T-helper 1 cell treated with Interleukin-12 subunit alpha and Interleukin-12 subunit beta and Interleukin-4 antibody, amounts not matched to agents 30 μg/mL and 1 μg/mL, for 36 hours (primary cell): ENCODE results near the gene FKBP14.
"Not testable (repeated sequence)": the region's sequence is repeated elsewhere in the genome, so short reads cannot be mapped to it uniquely, and the experiment has no call there.

ENCODE experiments used
- H3K27ac Mint-ChIP-seq: one replicate; pipeline ENCODE4 v1.8.0; 2021; ENCODE audit warnings: mild to moderate bottlenecking, mixed read lengths
- H3K27me3 Mint-ChIP-seq: one replicate; pipeline ENCODE4 v1.8.0; 2021; ENCODE audit warnings: low read depth, mixed read lengths
- H3K36me3 Mint-ChIP-seq: one replicate; pipeline ENCODE4 v1.8.0; 2021; ENCODE audit warnings: low read depth, mixed read lengths
- H3K4me1 Mint-ChIP-seq: one replicate; pipeline ENCODE4 v1.8.0; 2021; ENCODE audit warnings: low read depth, mixed read lengths
- H3K4me3 Mint-ChIP-seq: one replicate; pipeline ENCODE4 v1.8.0; 2021; ENCODE audit warnings: mild to moderate bottlenecking, moderate library complexity, mixed read lengths
- H3K9me3 Mint-ChIP-seq: one replicate; pipeline ENCODE4 v1.8.0; 2021; ENCODE audit warnings: mixed read lengths

FKBP14 gene

DNA sequence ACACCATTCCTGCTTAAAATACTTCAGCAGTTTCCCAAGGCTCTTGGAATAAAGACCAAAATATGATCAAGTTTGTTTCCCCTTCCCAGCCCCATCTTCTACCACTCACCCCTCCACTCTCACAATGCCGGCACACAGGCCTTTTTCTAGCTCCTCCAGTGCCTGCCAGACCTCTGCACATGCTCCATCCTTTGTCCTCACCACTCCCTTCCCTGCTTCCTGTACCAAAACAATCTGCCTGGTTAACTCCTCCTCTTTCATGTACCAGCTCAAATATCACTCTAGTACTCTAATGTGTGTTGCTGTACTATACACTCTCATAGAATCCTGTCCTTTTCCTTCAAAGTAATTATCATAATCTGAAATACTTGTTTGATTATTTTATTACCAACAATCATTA lies 56.3 kb downstream of the FKBP14 start:
- H3K4me3 Mint-ChIP-seq = no peak overlapping the region
- no peaks in the 10 kb centered on the region for H3K4me1 Mint-ChIP-seq
- no peak overlapping the region for H3K27ac Mint-ChIP-seq
- no peaks in the 10 kb centered on the region for H3K9me3 Mint-ChIP-seq
- no peaks in the 10 kb centered on the region for H3K36me3 Mint-ChIP-seq
- peaks cover 21% of the 10 kb centered on the region for H3K27me3 Mint-ChIP-seq

DNA sequence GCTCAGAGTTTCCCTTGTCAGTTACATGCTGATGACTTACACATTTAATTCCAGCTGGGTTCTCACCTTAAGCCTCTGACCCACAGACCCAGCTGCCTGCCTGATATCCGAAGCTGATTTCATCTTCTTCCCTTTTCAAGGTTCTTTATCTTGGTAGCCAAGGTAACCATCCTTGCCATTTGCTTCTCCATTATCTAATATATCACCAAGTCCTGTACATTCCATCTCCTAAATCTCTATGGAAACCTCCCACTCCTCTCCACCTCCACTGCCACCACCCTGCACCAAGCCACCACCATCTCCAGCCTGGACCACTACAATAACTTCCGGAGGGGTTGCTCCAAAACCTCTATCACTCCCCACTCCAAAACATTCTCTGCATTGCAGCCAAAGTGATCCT lies 56.8 kb downstream of the FKBP14 start:
- H3K4me1 Mint-ChIP-seq = no peaks in the 10 kb centered on the region
- peaks cover 23% of the 10 kb centered on the region for H3K27me3 Mint-ChIP-seq
- no peaks in the 10 kb centered on the region for H3K36me3 Mint-ChIP-seq
- H3K9me3 Mint-ChIP-seq = no peaks in the 10 kb centered on the region
- no peak overlapping the region for H3K27ac Mint-ChIP-seq
- H3K4me3 Mint-ChIP-seq = no peak overlapping the region

DNA sequence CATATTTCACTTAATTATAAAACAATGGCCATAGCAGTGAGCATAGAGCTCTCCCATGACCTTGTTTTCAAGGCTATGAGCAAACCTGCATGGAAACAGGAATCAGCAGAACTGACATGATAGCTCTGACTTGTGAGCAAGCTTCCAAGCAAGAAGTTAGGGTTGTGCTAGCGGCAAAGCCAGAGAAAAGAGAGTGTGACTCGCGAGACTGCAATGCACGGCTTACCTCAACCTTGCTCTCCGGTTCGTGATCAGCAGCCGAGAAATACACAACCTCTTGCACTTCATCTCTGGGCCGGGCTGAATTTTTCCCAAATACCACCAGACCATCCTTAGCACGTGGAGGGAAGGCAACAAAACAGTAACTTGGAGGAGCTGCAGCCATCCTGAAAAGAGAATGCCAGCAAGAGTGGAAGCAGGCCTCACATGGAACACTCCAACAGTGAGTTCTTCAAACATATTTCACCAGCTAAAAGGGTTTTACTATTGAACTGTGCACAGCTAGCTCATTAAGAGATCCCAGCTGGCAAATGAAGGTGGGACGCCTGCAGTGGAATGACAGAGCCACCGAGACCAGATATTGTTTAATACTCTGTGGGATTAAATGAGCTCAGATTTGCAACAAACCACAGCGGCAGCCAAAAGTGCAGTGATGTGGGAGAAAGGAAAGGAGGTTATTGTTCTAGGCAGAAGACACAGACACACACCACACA lies 57.7 kb downstream of the FKBP14 start:
- Mint-ChIP-seq H3K4me3 (no peak overlapping the region), H3K4me1 (no peaks in the 10 kb centered on the region), H3K27me3 (peaks cover 23% of the 10 kb centered on the region), H3K9me3 (no peaks in the 10 kb centered on the region), H3K36me3 (no peaks in the 10 kb centered on the region), H3K27ac (no peak overlapping the region)

DNA sequence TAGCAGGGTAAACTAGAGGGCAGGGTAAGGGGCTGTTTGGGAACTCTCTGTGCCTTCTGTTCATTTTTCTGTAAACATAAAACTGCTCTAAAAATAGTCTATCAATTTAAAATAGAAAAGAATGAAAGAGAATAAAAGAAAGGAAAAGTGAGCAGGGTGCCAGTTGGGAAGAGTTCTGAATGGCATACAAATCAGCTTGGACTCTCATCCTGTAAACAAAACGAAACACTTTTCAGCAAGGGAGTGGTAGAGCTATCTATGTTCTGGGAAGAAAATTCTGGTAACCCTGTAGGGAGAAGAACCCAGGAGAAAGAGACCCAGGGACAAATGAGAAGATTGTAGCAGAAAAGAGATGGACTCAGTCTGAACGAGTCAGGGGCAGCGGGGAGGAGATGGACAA lies 61.5 kb downstream of the FKBP14 start:
- Mint-ChIP-seq H3K27me3 (peaks cover 14% of the 10 kb centered on the region), H3K9me3 (no peaks in the 10 kb centered on the region), H3K4me3 (no peak overlapping the region), H3K36me3 (no peaks in the 10 kb centered on the region), H3K4me1 (no peaks in the 10 kb centered on the region), H3K27ac (no peak overlapping the region)

DNA sequence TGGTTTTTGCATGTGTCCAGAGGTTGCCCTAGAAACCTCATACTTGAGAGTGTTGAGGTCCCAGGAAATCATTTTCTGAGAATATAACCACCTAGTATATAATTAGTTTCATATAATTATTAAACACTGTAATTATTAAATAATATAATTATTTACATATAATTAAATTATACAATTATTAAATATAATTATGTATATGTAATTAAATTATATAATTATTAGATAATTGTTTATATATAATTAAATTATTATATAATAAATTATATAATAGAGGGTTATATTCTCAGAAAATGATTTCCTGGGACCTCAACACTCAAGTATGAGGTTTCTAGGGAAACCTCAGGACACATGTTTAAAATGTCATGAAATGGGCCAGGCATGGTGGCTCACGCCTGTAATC lies 64.5 kb downstream of the FKBP14 start:
- Mint-ChIP-seq H3K27ac (no peak overlapping the region), H3K9me3 (no peaks in the 10 kb centered on the region), H3K27me3 (peaks cover 19% of the 10 kb centered on the region), H3K36me3 (no peaks in the 10 kb centered on the region), H3K4me3 (no peak overlapping the region), H3K4me1 (no peaks in the 10 kb centered on the region)

DNA sequence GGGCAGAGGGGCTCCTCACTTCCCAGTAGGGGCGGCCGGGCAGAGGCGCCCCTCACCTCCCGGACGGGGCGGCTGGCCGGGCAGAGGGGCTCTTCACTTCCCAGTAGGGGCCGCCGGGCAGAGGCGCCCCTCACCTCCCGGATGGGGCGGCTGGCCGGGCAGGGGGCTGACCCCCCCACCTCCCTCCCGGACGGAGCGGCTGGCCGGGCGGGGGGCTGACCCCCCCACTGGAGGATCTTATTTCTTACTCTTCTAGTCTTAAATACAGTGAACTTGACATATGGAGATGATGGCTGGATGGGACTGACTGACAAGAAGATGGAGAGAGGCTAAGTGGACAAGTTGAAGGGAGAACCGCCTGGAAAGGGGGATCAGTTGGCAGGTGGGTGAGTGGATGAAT lies 64.9 kb downstream of the FKBP14 start:
- H3K36me3 Mint-ChIP-seq, H3K4me1 Mint-ChIP-seq, H3K4me3 Mint-ChIP-seq, H3K27ac Mint-ChIP-seq, H3K9me3 Mint-ChIP-seq: not testable (repeated sequence)
- H3K27me3 Mint-ChIP-seq = peaks cover 19% of the 10 kb centered on the region
